NCI-H774 (cell line): ENCODE results near the gene EEF2.

ENCODE experiments used
- DNase-seq: peaks from one replicate; lab custom pipeline; 2025; lab: John Stamatoyannopoulos, UW

Gene EEF2

GRCh38 chr19:3984584-3984907, 717 bp downstream of the EEF2 start:
- DNase-seq = no peak

DNA sequence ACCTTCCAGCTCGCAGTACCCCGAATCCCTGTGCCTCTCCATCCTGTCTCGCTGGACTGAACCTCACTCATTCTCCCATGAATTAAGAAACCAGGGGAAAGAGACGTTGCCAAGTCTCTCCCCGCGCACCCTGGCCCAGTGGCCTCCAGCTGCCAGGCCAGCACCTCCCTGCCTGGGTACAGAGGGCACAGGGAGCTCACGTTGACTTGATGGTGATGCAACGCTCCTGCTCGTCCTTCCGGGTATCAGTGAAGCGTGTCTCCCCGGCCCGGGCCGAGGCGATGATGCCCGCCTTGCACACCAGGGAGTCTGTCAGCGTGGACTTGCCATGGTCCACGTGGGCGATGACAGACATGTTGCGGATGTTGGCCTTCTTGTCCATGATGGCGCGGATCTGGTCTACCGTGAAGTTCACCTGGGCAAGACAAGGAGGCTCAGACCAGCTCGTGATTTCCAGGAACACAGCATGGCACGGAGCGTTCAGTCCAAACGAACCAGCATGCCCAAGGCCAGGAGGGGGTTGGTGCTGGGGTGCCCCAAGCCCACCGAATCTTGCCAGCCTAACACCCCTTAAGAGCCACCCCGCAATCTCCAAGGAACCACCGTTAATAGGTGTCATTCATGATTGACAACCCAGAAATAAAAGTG, 1.2 kb downstream of the EEF2 start:
- no peak for DNase-seq

DNA sequence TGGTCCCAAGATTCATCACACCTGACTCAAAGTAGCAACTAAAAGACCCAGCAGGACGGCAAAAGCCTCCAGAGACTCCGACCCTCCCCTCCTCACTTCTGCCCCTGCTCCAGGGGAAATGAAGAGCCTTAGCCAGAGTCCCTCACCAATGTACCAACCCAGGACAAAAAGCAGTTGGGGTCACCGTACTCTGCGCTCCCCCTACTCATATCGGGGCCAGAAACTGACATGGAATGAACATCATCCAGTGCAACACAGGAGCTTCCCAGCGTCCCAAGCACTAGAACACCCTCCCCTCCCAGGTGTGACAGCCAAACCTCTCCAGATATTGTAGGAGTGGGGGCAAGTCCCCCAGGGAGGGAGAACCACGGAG, 1.7 kb downstream of the EEF2 start:
- no peak for DNase-seq

GRCh38 chr19:3982701-3983541, 2.3 kb downstream of the EEF2 start:
- DNase-seq = no peak

DNA sequence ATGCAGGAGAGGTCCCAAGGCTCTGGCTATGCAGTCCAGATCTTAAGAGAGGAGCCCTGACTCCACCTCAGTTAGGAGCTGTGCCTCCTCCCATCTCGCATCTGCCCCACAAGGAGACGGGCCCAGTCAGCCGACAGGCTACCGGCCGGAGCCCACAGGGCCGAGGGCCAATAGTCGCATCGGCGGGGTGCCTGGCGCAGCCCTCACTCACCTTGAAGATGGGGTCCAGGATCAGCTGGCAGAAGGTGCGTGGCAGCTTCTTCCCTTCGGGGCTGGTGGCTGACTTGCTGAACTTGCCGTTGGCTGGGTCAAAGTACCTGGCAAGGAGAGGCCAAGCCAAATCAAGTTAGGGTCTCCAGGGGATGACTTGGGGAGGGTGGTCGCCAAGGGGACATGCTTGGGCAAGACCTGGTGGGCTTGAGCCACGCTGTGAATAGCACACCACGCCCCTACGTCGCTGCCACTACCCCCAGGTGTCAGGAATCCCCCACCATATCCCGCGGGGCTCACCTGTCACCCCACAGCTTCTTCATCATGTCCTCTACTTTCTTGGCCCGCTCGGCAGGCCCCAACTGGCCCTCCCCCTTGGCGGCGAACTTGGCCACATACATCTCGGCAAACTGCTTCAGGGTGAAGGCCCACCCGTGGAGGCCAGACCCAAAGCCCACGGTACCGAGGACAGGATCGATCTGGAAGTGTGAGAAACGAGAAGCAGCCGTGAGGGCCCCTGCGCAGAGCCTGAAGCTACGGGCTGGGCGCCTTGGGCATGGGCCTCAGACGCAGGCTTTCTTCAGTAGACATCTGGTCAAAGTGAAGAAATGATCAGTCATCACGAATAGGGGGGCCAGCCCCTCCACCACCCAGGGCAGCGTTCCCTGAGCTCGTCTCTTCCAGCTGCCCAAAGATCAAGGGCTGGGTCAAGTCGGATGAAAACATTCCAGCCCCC, 3.3 kb downstream of the EEF2 start:
- DNase-seq = no peak

- no peak for DNase-seq
Observed at GRCh38 chr19:3981373-3981735, 3.9 kb downstream of the EEF2 start.

GRCh38 chr19:3980353-3981251, 4.7 kb downstream of the EEF2 start:
- DNase-seq = no peak

DNA sequence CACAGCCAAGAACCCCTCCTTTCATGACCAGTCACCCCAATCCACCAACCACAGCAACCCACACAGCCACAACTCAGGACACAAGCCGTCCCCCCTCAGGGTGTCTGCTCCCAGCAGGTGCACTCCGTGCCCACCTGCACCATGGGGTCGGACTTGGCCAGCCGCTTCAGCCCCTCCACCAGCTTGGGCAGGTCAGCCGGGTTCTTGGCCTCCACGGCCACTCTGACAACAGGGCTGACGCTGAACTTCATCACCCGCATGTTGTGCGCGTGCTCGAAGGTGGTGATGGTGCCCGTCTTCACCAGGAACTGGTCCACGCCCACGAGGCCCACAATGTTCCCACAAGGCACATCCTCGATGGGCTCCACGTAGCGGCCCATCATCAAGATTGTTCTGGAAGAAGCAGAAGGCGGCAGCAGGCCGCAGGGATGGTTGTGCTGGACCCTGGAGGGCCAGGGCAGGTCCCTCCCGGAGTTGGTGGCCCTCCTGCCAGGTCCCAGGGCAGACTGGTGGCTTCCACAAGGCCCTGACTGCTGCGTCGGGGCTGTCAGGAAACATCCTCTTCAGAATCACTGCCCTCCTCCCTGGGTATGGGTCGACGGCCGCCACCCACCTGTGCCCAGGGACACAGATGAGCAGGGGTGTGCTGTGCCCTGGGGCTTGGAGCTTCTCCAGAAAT, 5.5 kb downstream of the EEF2 start:
- no peak for DNase-seq

- DNase-seq = no peak
Observed at GRCh38 chr19:3979289-3979673, 6.0 kb downstream of the EEF2 start.

DNA sequence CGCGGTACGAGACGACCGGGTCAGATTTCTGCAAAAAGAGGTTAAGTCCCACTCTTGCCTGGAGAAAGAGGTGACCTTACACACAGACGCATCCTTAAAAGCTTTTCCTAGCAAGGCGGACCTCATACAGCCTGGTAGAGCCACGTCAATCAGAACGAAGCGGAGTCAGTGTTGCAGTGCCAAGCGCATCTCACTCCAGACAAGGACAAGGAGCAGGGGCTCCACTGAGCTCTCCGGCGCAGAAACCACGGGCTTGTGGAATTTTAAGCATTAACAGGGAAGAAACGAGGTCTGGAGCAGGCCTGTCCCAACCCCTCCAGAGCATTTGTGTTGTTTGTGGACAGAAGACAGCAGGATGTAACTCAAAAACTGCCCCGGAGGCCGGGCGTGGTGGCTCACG, 7.1 kb downstream of the EEF2 start:
- DNase-seq = no peak

DNA sequence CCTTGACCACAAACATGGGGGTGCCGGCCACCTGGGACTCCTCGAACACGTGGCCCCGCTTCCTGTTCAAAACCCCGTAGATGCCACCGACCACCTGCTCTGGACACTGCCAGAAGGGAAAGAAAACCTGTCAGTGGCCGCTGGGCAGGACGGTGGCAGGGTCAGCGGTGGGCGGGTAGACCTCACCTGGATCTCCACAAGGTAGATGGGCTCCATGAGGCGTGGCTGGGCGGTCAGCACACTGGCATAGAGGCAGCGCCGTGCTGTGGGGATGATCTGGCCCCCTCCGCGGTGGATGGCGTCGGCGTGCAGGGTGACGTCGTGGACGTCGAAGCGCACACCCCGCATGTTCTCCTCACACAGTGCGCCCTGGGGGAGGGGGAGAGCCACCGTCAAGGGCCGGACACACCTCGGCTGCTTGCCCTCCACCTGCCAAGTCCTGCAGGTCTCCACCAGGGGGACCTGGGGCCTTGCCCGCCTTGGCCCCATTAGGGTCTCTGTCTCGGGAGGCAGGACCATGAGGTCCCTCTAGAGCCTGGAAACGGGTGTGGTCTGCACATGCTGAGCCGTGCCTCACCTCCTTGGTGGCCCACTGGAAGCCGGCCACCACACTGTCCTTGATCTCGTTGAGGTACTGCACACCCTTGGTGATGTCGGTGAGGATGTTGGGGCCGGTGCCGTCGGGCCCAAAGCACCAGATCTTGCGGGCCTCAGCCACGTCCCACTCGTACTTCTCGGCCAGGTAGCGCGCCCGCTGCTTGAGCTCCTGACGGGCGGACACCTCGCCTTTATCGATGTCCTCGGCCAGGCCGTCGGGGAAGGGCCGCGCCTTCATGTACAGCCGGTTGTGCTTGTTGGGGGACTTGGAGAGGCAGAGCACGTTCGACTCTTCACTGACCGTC, 7.8 kb downstream of the EEF2 start:
- no peak for DNase-seq

DNA sequence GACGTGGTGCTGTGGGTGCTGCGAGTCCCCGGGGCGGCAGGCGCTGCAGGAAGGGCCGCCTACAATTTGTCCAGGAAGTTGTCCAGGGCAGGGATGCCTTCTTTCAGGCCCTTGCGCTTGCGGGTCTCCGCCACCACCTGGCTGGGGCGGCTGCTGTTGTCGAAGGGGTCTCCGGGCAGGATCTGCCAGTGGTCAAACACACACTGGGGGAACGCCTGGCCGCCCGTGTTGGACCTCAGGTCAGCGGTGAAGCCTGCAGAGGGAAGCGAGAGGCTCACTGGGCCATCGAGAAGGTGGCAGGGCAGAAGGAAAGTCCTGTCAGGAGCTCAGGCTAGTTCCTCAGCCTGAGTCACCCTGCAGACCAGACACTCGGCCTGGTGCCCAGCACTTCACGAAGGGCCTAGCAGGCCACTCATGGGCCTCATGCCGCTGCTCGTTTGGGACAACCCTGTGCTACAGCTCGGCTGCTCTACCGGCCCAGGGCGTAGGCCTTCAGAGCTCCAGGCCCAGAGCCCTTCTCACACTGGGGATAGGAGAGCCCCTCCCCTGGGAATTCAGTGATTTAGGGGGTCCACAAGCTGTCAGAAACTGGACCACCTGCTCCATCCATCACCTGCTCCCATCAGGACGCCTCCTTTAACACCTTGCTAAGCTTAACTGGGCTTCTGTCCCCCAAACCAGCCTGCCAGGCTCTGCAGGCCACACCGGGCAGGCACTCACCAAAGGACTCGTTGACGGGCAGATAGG, 8.6 kb downstream of the EEF2 start:
- no peak for DNase-seq

GRCh38 chr19:3975637-3976087, 9.6 kb downstream of the EEF2 start:
- DNase-seq = no peak

- DNase-seq = no peak
Observed at GRCh38 chr19:3975144-3975543, 10.1 kb downstream of the EEF2 start.

DNA sequence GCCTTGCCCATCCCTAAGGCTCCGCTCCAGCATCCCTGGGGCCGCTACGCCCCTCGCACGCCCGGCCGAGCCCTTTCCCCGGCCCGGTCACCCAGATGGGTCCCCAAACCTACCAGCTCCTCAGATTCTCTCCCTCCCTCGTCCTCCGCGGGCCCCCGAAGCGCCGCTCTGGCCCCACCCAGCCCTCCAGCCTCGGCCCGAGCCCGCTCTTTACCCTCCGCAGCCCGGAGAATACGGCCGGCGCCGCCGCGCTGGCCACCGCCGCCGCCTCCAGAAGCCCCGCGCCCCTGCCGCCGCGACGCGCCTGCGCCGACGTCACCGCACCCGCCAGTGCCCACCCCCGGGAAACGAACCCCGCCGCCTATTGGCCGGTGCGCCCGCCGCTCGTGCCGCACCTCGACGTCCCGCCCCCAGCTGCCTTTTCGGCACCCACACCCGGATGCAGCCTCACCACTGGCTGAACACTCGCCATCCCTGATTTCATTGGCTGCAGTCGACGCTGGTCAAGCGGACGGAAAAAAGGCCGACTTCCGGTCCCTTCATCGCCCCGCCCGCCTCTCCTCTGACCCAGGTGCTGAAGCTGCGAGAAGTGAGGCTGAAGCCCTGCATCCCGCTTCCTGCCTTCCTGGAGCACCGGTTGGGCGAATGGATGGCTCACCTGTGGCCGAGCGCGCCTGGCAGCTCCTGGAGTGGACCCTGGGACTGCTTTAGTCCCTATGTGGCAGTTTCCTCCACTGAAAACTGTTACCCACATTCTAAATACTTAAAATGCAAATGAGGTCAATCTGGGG, 14.3 kb downstream of the EEF2 start, which contains the start of gene DAPK3:
Gene DAPK3, minus strand, starts transcription at position 292 of the 791 bp plus-strand sequence. CDS start 1,364 bp downstream, outside the sequence.
- peak; percentile 98 for DNase-seq

DNA sequence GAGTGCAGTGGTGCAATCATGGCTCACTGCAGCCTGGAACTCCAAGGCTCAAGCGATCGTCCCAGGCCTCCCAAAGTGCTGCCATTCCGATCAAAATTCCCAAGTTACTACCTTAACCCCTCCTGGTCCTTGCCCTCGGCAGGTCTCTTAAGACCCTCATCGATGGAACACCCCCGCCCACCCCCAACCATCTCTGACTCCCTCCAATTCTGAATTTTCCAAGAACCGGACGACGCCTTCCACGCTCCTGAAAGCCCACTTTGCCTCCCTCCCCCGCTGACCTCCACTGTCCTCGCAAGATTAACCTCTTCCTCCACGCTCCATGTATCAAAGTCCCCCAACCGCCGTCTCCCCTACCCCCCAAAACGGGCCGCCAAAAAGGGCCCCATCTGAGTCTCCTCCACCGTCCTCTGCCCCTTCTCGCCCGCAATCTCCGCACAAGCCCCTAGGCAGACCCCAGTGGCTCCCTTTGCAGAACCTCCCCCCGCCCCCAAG, 14.9 kb downstream of the EEF2 start:
- DNase-seq = no peak

- DNase-seq = no peak
Observed at GRCh38 chr19:3969435-3970312, 15.6 kb downstream of the EEF2 start.
